Right lung (tissue), 5 donors: ENCODE data around the gene IFNA7. TPM values are rescaled to one million over a fixed set of nuclear protein-coding genes. Genes with fewer than 3 reads are reported as not detected.
"Not testable (repeated sequence)": the region's sequence is repeated elsewhere in the genome, so short reads cannot be mapped to it uniquely, and the experiment has no call there.

Experiments used
- DNase-seq, 2 donors: peaks; one replicate each; pipeline ENCODE4 v3.0.0-alpha.2; 2013
- polyA plus RNA-seq, 5 donors: library from polyadenylated mRNA; unstranded; fragments of 120-200 nt; gene quantifications; one replicate each; pipeline versions ENCODE4 v1.2.1 to v1.2.3, GENCODE V29; 2013; ENCODE audit warnings: inconsistent platforms in 1 of 5, low replicate concordance in 1 of 5; ENCODE audit not compliant: insufficient read length in 5 of 5, insufficient read depth in 1 of 5

The IFNA7 gene
- polyA plus RNA-seq, 5 donors: not detected

GRCh38 chr9:21182810-21183736 lies 18.9 kb downstream of the IFNA7 start:
- not testable (repeated sequence) for DNase-seq

- DNase-seq: no peak
These were observed 27.3 kb downstream of the IFNA7 start for GRCh38 chr9:21174671-21175070.

GRCh38 chr9:21172156-21172555 lies 29.8 kb downstream of the IFNA7 start:
- DNase-seq: no peak

- DNase-seq: no peak
These were observed 30.7 kb downstream of the IFNA7 start for GRCh38 chr9:21171351-21171750.

GRCh38 chr9:21166560-21166959 lies 35.4 kb downstream of the IFNA7 start, which contains the start of gene IFNA21:
IFNA21 (minus strand) TSS chr9:21166660; CDS start chr9:21166612, 48 bp downstream.
- not testable (repeated sequence) for DNase-seq

GRCh38 chr9:21165516-21165915 lies 36.5 kb downstream of the IFNA7 start:
- DNase-seq: no peak

GRCh38 chr9:21160178-21160577 lies 41.8 kb downstream of the IFNA7 start:
- no peak for DNase-seq

GRCh38 chr9:21155501-21155900 lies 46.5 kb downstream of the IFNA7 start:
- no peak for DNase-seq

- no peak for DNase-seq
These were observed 47.9 kb downstream of the IFNA7 start for GRCh38 chr9:21154018-21154608.

- DNase-seq: no peak
These were observed 48.5 kb downstream of the IFNA7 start for GRCh38 chr9:21153336-21154017.

Other genes starting within 250 kb of the IFNA7 start
- gene HACD4, start 170.6 kb downstream of the IFNA7 start, polyA plus RNA-seq: 10 to 100 TPM in 3 of 5 donors, 1 to 10 TPM in 2; 7.3 to 12.3 (median 11.2) TPM
- not detected for gene IFNB1, start 124.3 kb downstream of the IFNA7 start, polyA plus RNA-seq
- not detected for gene IFNW1, start 60.4 kb downstream of the IFNA7 start, polyA plus RNA-seq
- gene IFNA21, start 35.5 kb downstream of the IFNA7 start, polyA plus RNA-seq: under 1 TPM in 1 of 5 donors, not detected in 4; 0.17 TPM
- not detected for gene IFNA4, start 14.6 kb downstream of the IFNA7 start, polyA plus RNA-seq
- gene IFNA10, start 4.9 kb upstream of the IFNA7 start, polyA plus RNA-seq: not detected
- not detected for gene IFNA16, start 15.1 kb upstream of the IFNA7 start, polyA plus RNA-seq
- gene IFNA17, start 26.0 kb upstream of the IFNA7 start, polyA plus RNA-seq: not detected
- gene IFNA14, start 37.8 kb upstream of the IFNA7 start, polyA plus RNA-seq: not detected
- under 1 TPM in 1 of 5 donors, not detected in 4; 0.16 TPM for gene IFNA5, start 103.1 kb upstream of the IFNA7 start, polyA plus RNA-seq
- gene KLHL9, start 133.2 kb upstream of the IFNA7 start, polyA plus RNA-seq: 10 to 100 TPM; 33.0 to 51.0 (median 42.0) TPM
- not detected for gene IFNA6, start 148.7 kb upstream of the IFNA7 start, polyA plus RNA-seq
- under 1 TPM in 2 of 5 donors, not detected in 3; 0.13 to 0.28 TPM for gene IFNA13, start 165.9 kb upstream of the IFNA7 start, polyA plus RNA-seq
- gene IFNA2, start 183.2 kb upstream of the IFNA7 start, polyA plus RNA-seq: not detected
- gene IFNA8, start 206.9 kb upstream of the IFNA7 start, polyA plus RNA-seq: not detected
- under 1 TPM in 1 of 5 donors, not detected in 4; 0.19 TPM for gene IFNA1, start 238.2 kb upstream of the IFNA7 start, polyA plus RNA-seq